HepG2 (cell line): ENCODE data around the gene PLK3. TPM values are rescaled to one million over a fixed set of nuclear protein-coding genes. Genes with fewer than 3 reads are reported as not detected.

ENCODE experiments used
- AGO1 ChIP-seq: fragments of 200-400 bp; formaldehyde crosslinking; IDR thresholded peaks from 2 replicates; pipeline ENCODE4 v1.6.1; 2017; ENCODE audit warnings: mild to moderate bottlenecking, low read depth, low read length, moderate library complexity; ENCODE audit not compliant: poor library complexity, severe bottlenecking
- ARHGAP35 ChIP-seq: sonication (generic); formaldehyde crosslinking; IDR thresholded peaks from 2 replicates; pipeline ENCODE4 v1.9.0; 2022; ENCODE audit warnings: mild to moderate bottlenecking, inconsistent platforms, moderate library complexity, missing genetic modification reagents, borderline replicate concordance
- DMTF1 ChIP-seq: sonication (generic); formaldehyde crosslinking; IDR thresholded peaks from 2 replicates; pipeline ENCODE4 v1.4.0; 2020; ENCODE audit warnings: mild to moderate bottlenecking, missing genetic modification reagents
- GATAD2A ChIP-seq: IDR thresholded peaks from 2 replicates; pipeline ENCODE4 v1.6.1; 2016
- HHEX ChIP-seq: IDR thresholded peaks from 2 replicates; pipeline ENCODE4 v1.6.1; 2016; ENCODE audit warnings: control low read depth
- RAD21 ChIP-seq: fragments of 450-650 bp; formaldehyde crosslinking; IDR thresholded peaks from 2 replicates; pipeline ENCODE4 v1.5.0; 2020; ENCODE audit warnings: mild to moderate bottlenecking
- RFXAP ChIP-seq: sonication (generic); formaldehyde crosslinking; IDR thresholded peaks from 2 replicates; pipeline ENCODE4 v1.4.0; 2020; ENCODE audit warnings: missing genetic modification reagents, borderline replicate concordance
- SIX4 ChIP-seq: sonication (generic); formaldehyde crosslinking; IDR thresholded peaks from 2 replicates; pipeline ENCODE4 v1.4.0; 2020; ENCODE audit warnings: missing genetic modification reagents
- SOX6 ChIP-seq, 2 experiments: fragments of 450-650 bp in 1 of 2; sonication (generic) in 1 of 2; formaldehyde crosslinking in 1 of 2; IDR thresholded peaks; 2 replicates each; pipeline versions ENCODE4 v1.4.0 to v1.6.1; 2017 to 2020; ENCODE audit warnings: antibody characterized with exemption in 1 of 2, mild to moderate bottlenecking in 1 of 2, missing genetic modification reagents in 1 of 2
- ZNF138 ChIP-seq: sonication (generic); formaldehyde crosslinking; IDR thresholded peaks from 2 replicates; pipeline ENCODE4 v1.5.0; 2020; ENCODE audit warnings: mild to moderate bottlenecking, low read depth, missing genetic modification reagents
- ZNF143 ChIP-seq: sonication (generic); formaldehyde crosslinking; IDR thresholded peaks from 2 replicates; pipeline ENCODE4 v1.4.0; 2020; ENCODE audit warnings: missing genetic modification reagents
- ZNF33B ChIP-seq: sonication (generic); formaldehyde crosslinking; IDR thresholded peaks from 2 replicates; pipeline ENCODE4 v1.5.1; 2020; ENCODE audit warnings: mild to moderate bottlenecking, missing genetic modification reagents
- ZNF557 ChIP-seq: sonication (generic); formaldehyde crosslinking; IDR thresholded peaks from 2 replicates; pipeline ENCODE4 v1.4.0; 2020; ENCODE audit warnings: missing genetic modification reagents
- ZNF816 ChIP-seq: sonication (generic); formaldehyde crosslinking; IDR thresholded peaks from 2 replicates; pipeline ENCODE4 v1.8.0; 2022; ENCODE audit warnings: missing genetic modification reagents, mild to moderate bottlenecking, borderline replicate concordance
- ZUFSP ChIP-seq: sonication (generic); formaldehyde crosslinking; IDR thresholded peaks from 2 replicates; pipeline ENCODE4 v1.9.0; 2021; ENCODE audit warnings: missing genetic modification reagents, mild to moderate bottlenecking, borderline replicate concordance
- polyA plus RNA-seq, 8 experiments: library from polyadenylated mRNA; depleted of rRNA in 3 of 8; stranded (reverse) in 7 of 8; unstranded in 1 of 8; fragments of >200 nt; fragmentation: Illumina TruSeq in 4 of 8; extraction: Trizol in 4 of 8; gene quantifications; 2 replicates each; pipeline versions ENCODE4 v1.2.1 to v1.2.3, GENCODE V29; 2011 to 2016; ENCODE audit warnings: low read depth in 4 of 8, missing spikeins in 1 of 8, mixed read lengths in 1 of 8; ENCODE audit not compliant: insufficient read depth in 1 of 8
- total RNA-seq, 5 experiments: library from RNA; depleted of rRNA; stranded (reverse); fragments of >200 nt; fragmentation: Illumina TruSeq; extraction: Trizol; gene quantifications; 2 replicates each; pipeline ENCODE4 v1.2.3, GENCODE V29; 2016; ENCODE audit warnings: low read depth in 1 of 5
- TF ChIP-seq, protein P1 (sequence below): sonication (generic); formaldehyde crosslinking; IDR thresholded peaks from 2 replicates; pipeline ENCODE4 v1.5.1; 2020; ENCODE audit warnings: mild to moderate bottlenecking, missing genetic modification reagents
- TF ChIP-seq, protein P2 (sequence below): IDR thresholded peaks from 2 replicates; pipeline ENCODE4 v1.6.1; 2012; ENCODE audit warnings: low read length, improper control_type of control experiment

PLK3 gene
- total and polyA plus RNA-seq, 2 of the 13 experiments (the other 11 are each of a cell fraction or from before 2014, with no cell fraction given) = 9.8 to 16.9 TPM

DNA sequence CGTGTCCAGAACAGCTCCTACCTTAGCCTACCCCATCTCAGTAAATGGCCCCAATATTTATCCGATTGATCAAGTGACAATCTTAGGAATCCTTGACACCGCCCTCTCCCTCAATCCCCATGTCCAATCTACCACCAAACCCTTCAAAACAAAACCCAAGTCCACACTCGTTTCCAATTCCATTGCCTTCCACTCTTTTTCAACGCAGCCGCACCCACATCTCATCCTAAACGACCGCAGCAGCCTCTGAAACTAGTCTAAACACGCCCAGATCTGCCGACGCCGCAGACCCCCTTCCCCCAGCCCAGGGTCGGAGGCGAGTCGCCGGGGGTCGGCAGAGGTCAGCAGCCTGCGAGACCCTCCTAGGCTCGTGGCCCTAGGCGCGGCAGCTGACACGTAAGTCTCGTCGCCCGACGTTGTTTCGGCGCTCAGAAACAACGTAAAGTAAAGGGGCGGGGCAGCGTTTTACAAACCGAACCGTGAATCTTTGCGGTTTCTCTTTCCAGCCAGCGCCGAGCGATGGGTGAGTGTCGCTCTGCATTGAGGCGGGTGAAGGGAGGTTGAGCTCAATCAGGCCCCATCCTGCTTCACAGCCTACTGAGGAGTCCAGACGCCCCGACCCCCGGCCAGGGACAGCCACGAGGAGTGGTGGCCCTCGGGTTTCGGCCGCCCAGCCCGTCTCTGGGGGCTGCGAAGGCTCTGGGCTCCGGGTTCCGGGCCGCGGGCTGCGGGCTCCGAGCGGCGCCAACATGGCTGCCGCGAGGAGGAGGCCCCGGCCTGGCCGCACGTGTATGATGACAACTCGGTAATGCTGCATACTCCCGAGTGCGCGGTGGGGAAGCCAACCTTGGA lies 24.9 kb upstream of the PLK3 start, which contains the start of gene RPS8 (continued):
- TF ChIP-seq AGO1 (peak; percentile 67), RFXAP (CRISPR knock-in tag) (peak; percentile 80; the same call in 1 of the 2 replicates), ZNF138 (CRISPR knock-in tag) (peak; percentile 63; the same call in 1 of the 2 replicates), HHEX (CRISPR knock-in tag) (peak; percentile 58), RAD21 (CRISPR knock-in tag) (peak; percentile 39), ARHGAP35 (CRISPR knock-in tag) (no peak; the same call in none of the 2 replicates), DMTF1 (CRISPR knock-in tag) (no peak), ZUFSP (no peak), GATAD2A (CRISPR knock-in tag) (peak; percentile 86), SIX4 (CRISPR knock-in tag) (no peak), ZNF143 (peak; percentile 89), ZNF33B (CRISPR knock-in tag) (no peak), SOX6 (IDR thresholded peaks at IDR 0.05) (no peak), SOX6 (CRISPR knock-in tag; IDR thresholded peaks at IDR 0.05) (peak; percentile 62), ZNF816 (peak; percentile 90), ZNF557 (CRISPR knock-in tag) (peak; percentile 93)
- TF ChIP-seq, protein P1, sequence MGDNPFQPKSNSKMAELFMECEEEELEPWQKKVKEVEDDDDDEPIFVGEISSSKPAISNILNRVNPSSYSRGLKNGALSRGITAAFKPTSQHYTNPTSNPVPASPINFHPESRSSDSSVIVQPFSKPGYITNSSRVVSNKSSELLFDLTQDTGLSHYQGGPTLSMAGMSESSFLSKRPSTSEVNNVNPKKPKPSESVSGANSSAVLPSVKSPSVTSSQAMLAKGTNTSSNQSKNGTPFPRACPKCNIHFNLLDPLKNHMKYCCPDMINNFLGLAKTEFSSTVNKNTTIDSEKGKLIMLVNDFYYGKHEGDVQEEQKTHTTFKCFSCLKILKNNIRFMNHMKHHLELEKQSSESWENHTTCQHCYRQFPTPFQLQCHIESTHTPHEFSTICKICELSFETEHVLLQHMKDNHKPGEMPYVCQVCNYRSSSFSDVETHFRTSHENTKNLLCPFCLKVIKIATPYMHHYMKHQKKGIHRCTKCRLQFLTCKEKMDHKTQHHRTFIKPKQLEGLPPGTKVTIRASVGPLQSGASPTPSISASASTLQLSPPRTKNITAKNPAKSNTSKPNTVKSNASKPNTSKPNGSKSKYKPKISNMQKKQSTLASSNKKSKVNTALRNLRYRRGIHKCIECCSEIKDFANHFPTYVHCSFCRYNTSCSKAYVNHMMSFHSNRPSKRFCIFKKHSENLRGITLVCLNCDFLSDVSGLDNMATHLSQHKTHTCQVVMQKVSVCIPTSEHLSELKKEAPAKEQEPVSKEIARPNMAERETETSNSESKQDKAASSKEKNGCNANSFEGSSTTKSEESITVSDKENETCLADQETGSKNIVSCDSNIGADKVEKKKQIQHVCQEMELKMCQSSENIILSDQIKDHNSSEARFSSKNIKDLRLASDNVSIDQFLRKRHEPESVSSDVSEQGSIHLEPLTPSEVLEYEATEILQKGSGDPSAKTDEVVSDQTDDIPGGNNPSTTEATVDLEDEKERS (CRISPR knock-in tag) = 0 out of 2 replicates have a peak, but pooled peaks have one; percentile 55
- TF ChIP-seq, protein P2, sequence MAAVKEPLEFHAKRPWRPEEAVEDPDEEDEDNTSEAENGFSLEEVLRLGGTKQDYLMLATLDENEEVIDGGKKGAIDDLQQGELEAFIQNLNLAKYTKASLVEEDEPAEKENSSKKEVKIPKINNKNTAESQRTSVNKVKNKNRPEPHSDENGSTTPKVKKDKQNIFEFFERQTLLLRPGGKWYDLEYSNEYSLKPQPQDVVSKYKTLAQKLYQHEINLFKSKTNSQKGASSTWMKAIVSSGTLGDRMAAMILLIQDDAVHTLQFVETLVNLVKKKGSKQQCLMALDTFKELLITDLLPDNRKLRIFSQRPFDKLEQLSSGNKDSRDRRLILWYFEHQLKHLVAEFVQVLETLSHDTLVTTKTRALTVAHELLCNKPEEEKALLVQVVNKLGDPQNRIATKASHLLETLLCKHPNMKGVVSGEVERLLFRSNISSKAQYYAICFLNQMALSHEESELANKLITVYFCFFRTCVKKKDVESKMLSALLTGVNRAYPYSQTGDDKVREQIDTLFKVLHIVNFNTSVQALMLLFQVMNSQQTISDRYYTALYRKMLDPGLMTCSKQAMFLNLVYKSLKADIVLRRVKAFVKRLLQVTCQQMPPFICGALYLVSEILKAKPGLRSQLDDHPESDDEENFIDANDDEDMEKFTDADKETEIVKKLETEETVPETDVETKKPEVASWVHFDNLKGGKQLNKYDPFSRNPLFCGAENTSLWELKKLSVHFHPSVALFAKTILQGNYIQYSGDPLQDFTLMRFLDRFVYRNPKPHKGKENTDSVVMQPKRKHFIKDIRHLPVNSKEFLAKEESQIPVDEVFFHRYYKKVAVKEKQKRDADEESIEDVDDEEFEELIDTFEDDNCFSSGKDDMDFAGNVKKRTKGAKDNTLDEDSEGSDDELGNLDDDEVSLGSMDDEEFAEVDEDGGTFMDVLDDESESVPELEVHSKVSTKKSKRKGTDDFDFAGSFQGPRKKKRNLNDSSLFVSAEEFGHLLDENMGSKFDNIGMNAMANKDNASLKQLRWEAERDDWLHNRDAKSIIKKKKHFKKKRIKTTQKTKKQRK = no peak
